IPS-NIHi7 (cell line): ENCODE data around the gene BCL7C.
A peak's percentile ranks its signal among the peaks of the same experiment; 100 is the strongest.
"Not testable (repeated sequence)": the region's sequence is repeated elsewhere in the genome, so short reads cannot be mapped to it uniquely, and the experiment has no call there.

Source experiments
- DNase-seq: peaks from one replicate; pipeline ENCODE4 v3.0.0; 2012; ENCODE audit warnings: mixed read lengths; ENCODE audit errors: extremely low spot score

The BCL7C gene

GRCh38 chr16:30866031-30866430, 27.8 kb downstream of the BCL7C start:
- DNase-seq, result no peak

GRCh38 chr16:30863178-30863577, 30.7 kb downstream of the BCL7C start:
- not testable (repeated sequence) for DNase-seq

GRCh38 chr16:30860729-30861128, 33.1 kb downstream of the BCL7C start:
- DNase-seq, result not testable (repeated sequence)

- DNase-seq, result no peak
Measured at GRCh38 chr16:30858829-30859423, 35.0 kb downstream of the BCL7C start.

GRCh38 chr16:30858111-30858495, 35.8 kb downstream of the BCL7C start:
- no peak for DNase-seq

GRCh38 chr16:30853758-30854157, 40.1 kb downstream of the BCL7C start:
- DNase-seq, result no peak

GRCh38 chr16:30850246-30850645, 43.6 kb downstream of the BCL7C start:
- no peak for DNase-seq

- DNase-seq, result no peak
Measured at GRCh38 chr16:30846649-30847402, 47.1 kb downstream of the BCL7C start.

GRCh38 chr16:30844671-30845449, 49.0 kb downstream of the BCL7C start:
- DNase-seq, result peak; percentile 91

- no peak for DNase-seq
Measured at GRCh38 chr16:30844346-30844670, 49.6 kb downstream of the BCL7C start.

- DNase-seq, result no peak
Measured at GRCh38 chr16:30843501-30843900, 50.4 kb downstream of the BCL7C start.

- no peak for DNase-seq
Measured at GRCh38 chr16:30842971-30843370, 50.9 kb downstream of the BCL7C start.

- no peak for DNase-seq
Measured at GRCh38 chr16:30841332-30841731, 52.5 kb downstream of the BCL7C start.

- no peak for DNase-seq
Measured at GRCh38 chr16:30840611-30841010, 53.3 kb downstream of the BCL7C start.

- DNase-seq, result no peak
Measured at GRCh38 chr16:30839523-30840227, 54.2 kb downstream of the BCL7C start.

GRCh38 chr16:30838876-30839471, 54.9 kb downstream of the BCL7C start:
- DNase-seq, result no peak

GRCh38 chr16:30837904-30838303, 56.0 kb downstream of the BCL7C start:
- no peak for DNase-seq
